GM23338 (cell line): ENCODE data around the gene PTPN18. TPM values are rescaled to one million over a fixed set of nuclear protein-coding genes. Genes with fewer than 3 reads are reported as not detected.

ENCODE experiments used
- ATAC-seq: fragments of 200-7000 bp; cut with Tn5 transposase; 3 replicates; pipeline ENCODE4 v1.9.1; 2020
- DNase-seq: peaks from one replicate; pipeline ENCODE4 v3.0.0-alpha.2; 2015; ENCODE audit warnings: low spot score
- H2AFZ ChIP-seq: fragments of 200-600 bp; sonication (generic); 2 replicates; pipeline ENCODE4 v1.8.0; 2016; ENCODE audit warnings: antibody characterized with exemption, mild to moderate bottlenecking, moderate library complexity
- H3F3A ChIP-seq: fragments of 200-600 bp; sonication (generic); replicated peaks from 2 replicates; pipeline ENCODE4 v1.8.0; 2017; ENCODE audit warnings: antibody characterized with exemption, mixed run types, low read depth
- H3K27ac ChIP-seq: fragments of 200-600 bp; sonication (generic); 2 replicates; pipeline ENCODE4 v1.6.1; 2016; ENCODE audit warnings: low read depth
- H3K27me3 ChIP-seq: fragments of 200-600 bp; sonication (generic); 2 replicates; pipeline ENCODE4 v1.8.0; 2016; ENCODE audit warnings: mild to moderate bottlenecking, mixed run types, moderate library complexity; ENCODE audit not compliant: insufficient read depth
- H3K36me3 ChIP-seq: fragments of 200-600 bp; sonication (generic); 2 replicates; pipeline ENCODE4 v1.8.0; 2016; ENCODE audit warnings: mild to moderate bottlenecking; ENCODE audit not compliant: insufficient read depth
- H3K4me1 ChIP-seq: fragments of 200-600 bp; sonication (generic); 2 replicates; pipeline ENCODE4 v1.8.0; 2016; ENCODE audit warnings: mild to moderate bottlenecking, moderate library complexity; ENCODE audit not compliant: insufficient read depth
- H3K4me2 ChIP-seq: fragments of 200-600 bp; sonication (generic); 2 replicates; pipeline ENCODE4 v1.7.1; 2017; ENCODE audit warnings: mixed run types
- H3K4me3 ChIP-seq: fragments of 200-600 bp; sonication (generic); 2 replicates; pipeline ENCODE4 v1.6.1; 2016; ENCODE audit warnings: mixed run types
- H3K79me2 ChIP-seq: fragments of 200-600 bp; sonication (generic); replicated peaks from 2 replicates; pipeline ENCODE4 v1.8.0; 2017; ENCODE audit warnings: mild to moderate bottlenecking; ENCODE audit not compliant: insufficient read depth
- H3K9me2 ChIP-seq: fragments of 200-600 bp; sonication (generic); 2 replicates; pipeline ENCODE4 v1.8.0; 2017; ENCODE audit not compliant: insufficient read depth
- H4K20me1 ChIP-seq: fragments of 200-600 bp; sonication (generic); replicated peaks from 2 replicates; pipeline ENCODE4 v1.8.0; 2017; ENCODE audit warnings: mild to moderate bottlenecking; ENCODE audit not compliant: insufficient read depth
- H3K27ac Mint-ChIP-seq: 2 replicates; pipeline ENCODE4 v1.8.0; 2020; ENCODE audit warnings: inconsistent platforms, mild to moderate bottlenecking, moderate library complexity, mixed read lengths
- H3K27me3 Mint-ChIP-seq: 3 replicates; pipeline ENCODE4 v1.8.0; 2022; ENCODE audit warnings: low read depth, mild to moderate bottlenecking, moderate library complexity, mixed read lengths, inconsistent platforms; ENCODE audit not compliant: insufficient read depth, poor library complexity
- H3K36me3 Mint-ChIP-seq: 3 replicates; pipeline ENCODE4 v1.8.0; 2021; ENCODE audit warnings: low read depth, mild to moderate bottlenecking, inconsistent platforms, moderate library complexity, mixed read lengths
- H3K4me1 Mint-ChIP-seq: 3 replicates; pipeline ENCODE4 v1.8.0; 2020; ENCODE audit warnings: mild to moderate bottlenecking, inconsistent platforms, mixed read lengths
- H3K4me3 Mint-ChIP-seq: 3 replicates; pipeline ENCODE4 v1.8.0; 2021; ENCODE audit warnings: moderate library complexity, mild to moderate bottlenecking, inconsistent platforms, mixed read lengths
- H3K9me3 Mint-ChIP-seq: 3 replicates; pipeline ENCODE4 v1.8.0; 2020; ENCODE audit warnings: moderate library complexity, mild to moderate bottlenecking, inconsistent platforms, mixed read lengths
- ZNF331 ChIP-seq: fragments of 250-450 bp; sonication (Bioruptor Pico); IDR thresholded peaks from 2 replicates; pipeline ENCODE4 v1.5.0; 2020; ENCODE audit warnings: low read depth, mild to moderate bottlenecking, moderate library complexity
- ZNF462 ChIP-seq: fragments of 250-450 bp; sonication (Bioruptor Pico); IDR thresholded peaks from 2 replicates; pipeline ENCODE4 v1.5.0; 2020; ENCODE audit warnings: mild to moderate bottlenecking, moderate library complexity
- polyA plus RNA-seq: library from polyadenylated mRNA; unstranded; fragments of >200 nt; fragmentation: Nextera tagmentation; extraction: Ambion mirVana; gene quantifications from 2 replicates; pipeline ENCODE4 v1.2.1, GENCODE V29; 2016
- total RNA-seq: library from RNA; depleted of rRNA; stranded (reverse); fragments of >200 nt; shearing (Covaris generic); gene quantifications from 2 replicates; pipeline ENCODE4 v1.2.3, GENCODE V29; 2014
- TF ChIP-seq, protein P1 (sequence below): IDR thresholded peaks from 2 replicates; pipeline ENCODE4 v1.6.1; 2016; ENCODE audit warnings: antibody characterized with exemption

The PTPN18 gene
- total and polyA plus RNA-seq, 2 experiments from 2014 or later = 10.1 to 10.9 TPM

DNA sequence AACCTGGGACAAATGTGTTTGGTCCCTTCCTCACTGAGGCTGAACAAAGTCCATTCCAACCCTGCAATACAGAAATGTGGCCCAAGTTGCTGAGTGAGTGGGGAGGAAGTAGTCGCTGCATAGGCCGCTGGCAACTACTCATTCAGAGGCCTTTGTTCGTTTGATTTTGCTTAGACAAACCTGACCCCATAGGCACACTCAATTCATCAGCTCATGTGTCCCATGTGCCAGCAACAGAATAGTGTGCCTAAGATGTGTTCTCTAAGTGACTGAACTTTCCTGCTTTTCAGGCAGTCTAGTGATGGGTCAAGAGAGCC, 23.0 kb downstream of the PTPN18 start:
- no peaks in the 10 kb centered on the region; the same call in 1 of the 2 replicates for H4K20me1 ChIP-seq
- H2AFZ ChIP-seq = no peak overlapping the region
- H3K27ac Mint-ChIP-seq = no peak overlapping the region
- no peaks in the 10 kb centered on the region for H3K79me2 ChIP-seq
- no peak for ATAC-seq
- no peaks in the 10 kb centered on the region for H3K27me3 ChIP-seq
- peaks cover 5% of the 10 kb centered on the region for H3K27me3 Mint-ChIP-seq
- H3K27ac ChIP-seq = no peak overlapping the region
- H3K4me1 ChIP-seq = no peaks in the 10 kb centered on the region
- H3K36me3 ChIP-seq = no peaks in the 10 kb centered on the region
- H3F3A ChIP-seq = no peaks in the 10 kb centered on the region
- DNase-seq = no peak
- H3K4me3 Mint-ChIP-seq = no peak overlapping the region
- no peaks in the 10 kb centered on the region for H3K9me2 ChIP-seq
- no peak overlapping the region for H3K4me2 ChIP-seq
- H3K9me3 Mint-ChIP-seq = no peaks in the 10 kb centered on the region
- H3K4me3 ChIP-seq = no peak overlapping the region
- peaks cover 6% of the 10 kb centered on the region; the same call in 2 of the 3 replicates for H3K36me3 Mint-ChIP-seq
- H3K4me1 Mint-ChIP-seq = peaks cover 6% of the 10 kb centered on the region; the same call in 1 of the 3 replicates
- no peak for TF ChIP-seq ZNF462 (CRISPR knock-in tag)

- no peak overlapping the region for H3K4me3 Mint-ChIP-seq
- no peak overlapping the region for H2AFZ ChIP-seq
- no peak overlapping the region for H3K4me2 ChIP-seq
- peaks cover 5% of the 10 kb centered on the region for H3K27me3 Mint-ChIP-seq
- H3K4me1 Mint-ChIP-seq = peaks cover 6% of the 10 kb centered on the region; the same call in 1 of the 3 replicates
- no peaks in the 10 kb centered on the region for H3K79me2 ChIP-seq
- no peaks in the 10 kb centered on the region for H3K4me1 ChIP-seq
- H3K36me3 Mint-ChIP-seq = peaks cover 6% of the 10 kb centered on the region; the same call in 2 of the 3 replicates
- H3K9me2 ChIP-seq = no peaks in the 10 kb centered on the region
- DNase-seq (no peak), ATAC-seq (no peak)
- H4K20me1 ChIP-seq = no peaks in the 10 kb centered on the region; the same call in 1 of the 2 replicates
- H3F3A ChIP-seq = no peaks in the 10 kb centered on the region
- no peaks in the 10 kb centered on the region for H3K9me3 Mint-ChIP-seq
- H3K4me3 ChIP-seq = no peak overlapping the region
- H3K27me3 ChIP-seq = no peaks in the 10 kb centered on the region
- no peak overlapping the region for H3K27ac ChIP-seq
- H3K27ac Mint-ChIP-seq = no peak overlapping the region
- no peak for TF ChIP-seq ZNF331 (CRISPR knock-in tag)
- TF ChIP-seq, protein P1, sequence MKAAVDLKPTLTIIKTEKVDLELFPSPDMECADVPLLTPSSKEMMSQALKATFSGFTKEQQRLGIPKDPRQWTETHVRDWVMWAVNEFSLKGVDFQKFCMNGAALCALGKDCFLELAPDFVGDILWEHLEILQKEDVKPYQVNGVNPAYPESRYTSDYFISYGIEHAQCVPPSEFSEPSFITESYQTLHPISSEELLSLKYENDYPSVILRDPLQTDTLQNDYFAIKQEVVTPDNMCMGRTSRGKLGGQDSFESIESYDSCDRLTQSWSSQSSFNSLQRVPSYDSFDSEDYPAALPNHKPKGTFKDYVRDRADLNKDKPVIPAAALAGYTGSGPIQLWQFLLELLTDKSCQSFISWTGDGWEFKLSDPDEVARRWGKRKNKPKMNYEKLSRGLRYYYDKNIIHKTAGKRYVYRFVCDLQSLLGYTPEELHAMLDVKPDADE = no peak
- no peaks in the 10 kb centered on the region for H3K36me3 ChIP-seq
Observed at GRCh38 chr2:130380096-130380934, 24.5 kb downstream of the PTPN18 start.
